ENCODE results near the gene SEPHS1.
A peak's percentile ranks its signal among the peaks of the same experiment; 100 is the strongest.
"Not testable (repeated sequence)": the region's sequence is repeated elsewhere in the genome, so short reads cannot be mapped to it uniquely, and the experiment has no call there.

The SEPHS1 gene

GRCh38 chr10:13360587-13360986 is 12.5 kb upstream of the SEPHS1 start:
- DNase-seq (ENCODE audit: low read depth) = no peak

GRCh38 chr10:13356392-13356791 is 8.3 kb upstream of the SEPHS1 start:
- no peak for DNase-seq (ENCODE audit: low read depth)

GRCh38 chr10:13354783-13355182 is 6.7 kb upstream of the SEPHS1 start:
- DNase-seq (ENCODE audit: low read depth) = no peak

GRCh38 chr10:13352519-13352918 is 4.4 kb upstream of the SEPHS1 start:
- no peak for DNase-seq (ENCODE audit: low read depth)

- no peak for DNase-seq (ENCODE audit: low read depth)
These were observed 3.3 kb upstream of the SEPHS1 start for GRCh38 chr10:13351340-13351915.

- peak; percentile 35 for DNase-seq (ENCODE audit: low read depth)
These were observed 1.6 kb upstream of the SEPHS1 start for GRCh38 chr10:13349463-13350274.

- peak; percentile 82 for DNase-seq (ENCODE audit: low read depth)
These were observed 465 bp downstream of the SEPHS1 start for GRCh38 chr10:13347500-13348156.

GRCh38 chr10:13347043-13347499 is 1.0 kb downstream of the SEPHS1 start:
- peak; percentile 11 for DNase-seq (ENCODE audit: low read depth)

GRCh38 chr10:13346283-13347042 is 1.6 kb downstream of the SEPHS1 start:
- peak; percentile 58 for DNase-seq (ENCODE audit: low read depth)

GRCh38 chr10:13340626-13341376 is 7.3 kb downstream of the SEPHS1 start:
- DNase-seq (ENCODE audit: low read depth) = no peak

GRCh38 chr10:13340068-13340467 is 8.0 kb downstream of the SEPHS1 start:
- DNase-seq (ENCODE audit: low read depth) = no peak

- DNase-seq (ENCODE audit: low read depth) = peak; percentile 88
These were observed 9.5 kb downstream of the SEPHS1 start for GRCh38 chr10:13338390-13339110.

- DNase-seq (ENCODE audit: low read depth) = no peak
These were observed 10.3 kb downstream of the SEPHS1 start for GRCh38 chr10:13337827-13338196.

- no peak for DNase-seq (ENCODE audit: low read depth)
These were observed 10.8 kb downstream of the SEPHS1 start for GRCh38 chr10:13337128-13337826.

- DNase-seq (ENCODE audit: low read depth) = no peak
These were observed 12.2 kb downstream of the SEPHS1 start for GRCh38 chr10:13335881-13336280.

GRCh38 chr10:13334556-13334955 is 13.5 kb downstream of the SEPHS1 start:
- DNase-seq (ENCODE audit: low read depth) = no peak

- no peak for DNase-seq (ENCODE audit: low read depth)
These were observed 16.4 kb downstream of the SEPHS1 start for GRCh38 chr10:13331646-13332045.

GRCh38 chr10:13330980-13331379 is 17.1 kb downstream of the SEPHS1 start:
- DNase-seq (ENCODE audit: low read depth) = not testable (repeated sequence)

- DNase-seq (ENCODE audit: low read depth) = no peak
These were observed 18.5 kb downstream of the SEPHS1 start for GRCh38 chr10:13329565-13329964.

- DNase-seq (ENCODE audit: low read depth) = no peak
These were observed 19.5 kb downstream of the SEPHS1 start for GRCh38 chr10:13328613-13329012.

Data from fibroblast of gingiva (primary cell).